PC-9 (cell line): Measurements from ENCODE around the gene CHRNE. TPM values are rescaled to one million over a fixed set of nuclear protein-coding genes. Genes with fewer than 3 reads are reported as not detected.
A peak's percentile ranks its signal among the peaks of the same experiment; 100 is the strongest.
"Not testable (repeated sequence)": the region's sequence is repeated elsewhere in the genome, so short reads cannot be mapped to it uniquely, and the experiment has no call there.

Experiments used
- BruUV-seq: library from RNA; stranded (reverse); fragments of 400-500 nt; replicated peaks from 2 replicates; lab custom pipeline; 2021; lab: Mats Ljungman, UMichigan
- CTCF ChIA-PET: fragments of 300-600 bp; sonication (Branson Sonifier 250); formaldehyde crosslinking; loops from one replicate; lab custom pipeline; 2022; ENCODE audit warnings: antibody characterized with exemption; lab: Charles Lee
- POLR2A ChIA-PET: fragments of 300-600 bp; sonication (Branson Sonifier 250); formaldehyde crosslinking; loops from one replicate; lab custom pipeline; 2022; ENCODE audit warnings: antibody characterized with exemption; ENCODE audit not compliant: unreplicated experiment; lab: Charles Lee
- DNase-seq, 2 experiments: peaks; one replicate each; pipeline versions ENCODE4 v3.0.0 to v3.0.0-alpha.2; 2015 to 2022; ENCODE audit warnings: mixed read lengths in 1 of 2
- H2AFZ ChIP-seq: fragments of 200-600 bp; sonication (generic); 2 replicates; pipeline ENCODE4 v1.8.1; 2017; ENCODE audit warnings: antibody characterized with exemption
- H3F3A ChIP-seq: fragments of 200-600 bp; sonication (generic); 2 replicates; pipeline ENCODE4 v1.8.1; 2017; ENCODE audit warnings: antibody characterized with exemption, mild to moderate bottlenecking, low read depth; ENCODE audit not compliant: insufficient read depth
- H3K27ac ChIP-seq: fragments of 200-600 bp; sonication (generic); 2 replicates; pipeline ENCODE4 v1.6.1; 2016; ENCODE audit warnings: mixed run types
- H3K27me3 ChIP-seq: fragments of 200-600 bp; sonication (generic); 2 replicates; pipeline ENCODE4 v1.6.1; 2016; ENCODE audit warnings: low read depth, mixed run types; ENCODE audit not compliant: insufficient read depth
- H3K36me3 ChIP-seq: fragments of 200-600 bp; sonication (generic); 2 replicates; pipeline ENCODE4 v1.6.1; 2016; ENCODE audit warnings: low read depth, mixed run types
- H3K4me1 ChIP-seq: fragments of 200-600 bp; sonication (generic); replicated peaks from 2 replicates; pipeline ENCODE4 v1.6.1; 2016; ENCODE audit warnings: mixed run types; ENCODE audit not compliant: insufficient read depth
- H3K4me2 ChIP-seq: fragments of 200-600 bp; sonication (generic); 2 replicates; pipeline ENCODE4 v1.6.1; 2017; ENCODE audit warnings: mixed run types
- H3K4me3 ChIP-seq: fragments of 200-600 bp; sonication (generic); 2 replicates; pipeline ENCODE4 v1.6.1; 2016; ENCODE audit warnings: mixed run types
- H3K79me2 ChIP-seq: fragments of 200-600 bp; sonication (generic); 2 replicates; pipeline ENCODE4 v1.6.1; 2017; ENCODE audit warnings: low read depth, mixed run types
- H3K9me2 ChIP-seq: fragments of 200-600 bp; sonication (generic); 2 replicates; pipeline ENCODE4 v1.8.1; 2017; ENCODE audit warnings: mild to moderate bottlenecking; ENCODE audit not compliant: insufficient read depth
- H3K9me3 ChIP-seq: fragments of 200-600 bp; sonication (generic); 2 replicates; pipeline ENCODE4 v1.8.1; 2016; ENCODE audit warnings: low read depth; ENCODE audit not compliant: insufficient read depth
- H4K20me1 ChIP-seq: fragments of 200-600 bp; sonication (generic); 2 replicates; pipeline ENCODE4 v1.8.1; 2017; ENCODE audit not compliant: insufficient read depth
- EZH2 ChIP-seq: fragments of 200-600 bp; sonication (generic); IDR thresholded peaks from 2 replicates; pipeline ENCODE4 v1.8.0; 2017; ENCODE audit warnings: antibody characterized with exemption, low read depth
- intact Hi-C: fragments of 100-400 bp; cut with micrococcal nuclease; formaldehyde crosslinking; loops from one replicate; pipeline ENCODE4 v1.10.0; 2022; ENCODE audit not compliant: unreplicated experiment
- total RNA-seq: library from RNA; stranded (reverse); gene quantifications from 2 replicates; pipeline ENCODE4 v1.2.3, GENCODE V29; 2021
- TF ChIP-seq, protein P1 (sequence below): fragments of 200-600 bp; sonication (generic); conservative IDR thresholded peaks from 2 replicates; pipeline ENCODE4 v1.6.1; 2017; ENCODE audit warnings: mixed run types, antibody characterized with exemption, mild to moderate bottlenecking, moderate library complexity

The CHRNE gene
- total RNA-seq, 1 experiment from 2014 or later: 0.24 TPM

DNA sequence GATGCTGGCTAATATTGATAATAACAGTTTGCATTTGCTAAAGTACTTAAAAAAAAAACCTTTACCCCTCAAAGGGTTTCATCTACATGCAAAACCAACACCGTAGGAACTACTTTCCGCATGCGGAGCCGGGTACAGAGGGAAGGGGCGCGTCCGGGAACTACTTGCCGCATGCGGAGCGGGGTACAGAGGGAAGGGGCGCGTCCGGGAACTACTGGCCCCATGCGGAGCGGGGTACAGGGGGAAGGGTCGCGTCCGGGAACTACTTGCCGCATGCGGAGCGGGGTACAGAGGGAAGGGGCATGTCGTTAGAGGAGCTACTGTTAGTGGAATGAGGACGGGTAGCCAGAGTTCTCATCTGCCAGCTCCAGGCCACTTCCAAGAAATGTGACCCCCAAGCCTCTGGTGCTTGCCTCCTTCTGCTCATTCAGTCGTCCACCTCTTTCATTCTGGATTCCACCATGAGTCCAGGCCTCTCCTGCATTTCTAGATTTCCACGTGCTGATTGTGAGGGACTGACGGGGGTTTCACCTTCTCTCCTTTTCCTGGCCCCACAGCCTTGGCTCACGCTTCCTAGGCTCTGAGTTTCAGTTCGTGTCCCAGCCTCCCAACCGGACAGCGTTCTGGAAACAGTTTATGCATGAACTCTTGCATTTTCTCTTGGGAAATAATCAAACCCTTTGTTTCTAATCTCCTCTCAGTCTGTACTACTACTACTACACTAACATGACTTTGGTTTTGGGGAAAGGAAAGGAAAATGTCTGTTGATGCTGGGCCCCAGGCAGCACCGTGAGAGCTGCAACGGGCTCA is 42.9 kb downstream of the CHRNE start:
- Histone ChIP-seq H3K4me2 (no peak overlapping the region), H2AFZ (no peak overlapping the region), H3K36me3 (0 out of 2 replicates have a peak, but pooled peaks cover 3% of the 10 kb centered on the region), H4K20me1 (peaks cover 16% of the 10 kb centered on the region), H3K4me3 (no peak overlapping the region), H3K27ac (no peak overlapping the region), H3K9me2 (no peaks in the 10 kb centered on the region), H3K79me2 (peaks cover 38% of the 10 kb centered on the region), H3K27me3 (no peaks in the 10 kb centered on the region), H3K4me1 (peaks cover 20% of the 10 kb centered on the region), H3K9me3 (no peaks in the 10 kb centered on the region), H3F3A (peaks cover 23% of the 10 kb centered on the region)
- DNase-seq: no peak
- ChIA-PET CTCF (no interaction called here), POLR2A (no interaction called here)
- BruUV-seq: no TSS peak
- intact Hi-C loops: loop anchor here (2.0 kb wide), 1 partner anchor 63 kb away; the partner anchor contains the start of gene PSMB6
- TF ChIP-seq, protein P1, sequence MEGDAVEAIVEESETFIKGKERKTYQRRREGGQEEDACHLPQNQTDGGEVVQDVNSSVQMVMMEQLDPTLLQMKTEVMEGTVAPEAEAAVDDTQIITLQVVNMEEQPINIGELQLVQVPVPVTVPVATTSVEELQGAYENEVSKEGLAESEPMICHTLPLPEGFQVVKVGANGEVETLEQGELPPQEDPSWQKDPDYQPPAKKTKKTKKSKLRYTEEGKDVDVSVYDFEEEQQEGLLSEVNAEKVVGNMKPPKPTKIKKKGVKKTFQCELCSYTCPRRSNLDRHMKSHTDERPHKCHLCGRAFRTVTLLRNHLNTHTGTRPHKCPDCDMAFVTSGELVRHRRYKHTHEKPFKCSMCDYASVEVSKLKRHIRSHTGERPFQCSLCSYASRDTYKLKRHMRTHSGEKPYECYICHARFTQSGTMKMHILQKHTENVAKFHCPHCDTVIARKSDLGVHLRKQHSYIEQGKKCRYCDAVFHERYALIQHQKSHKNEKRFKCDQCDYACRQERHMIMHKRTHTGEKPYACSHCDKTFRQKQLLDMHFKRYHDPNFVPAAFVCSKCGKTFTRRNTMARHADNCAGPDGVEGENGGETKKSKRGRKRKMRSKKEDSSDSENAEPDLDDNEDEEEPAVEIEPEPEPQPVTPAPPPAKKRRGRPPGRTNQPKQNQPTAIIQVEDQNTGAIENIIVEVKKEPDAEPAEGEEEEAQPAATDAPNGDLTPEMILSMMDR: no peak
- no peak for TF ChIP-seq EZH2

DNA sequence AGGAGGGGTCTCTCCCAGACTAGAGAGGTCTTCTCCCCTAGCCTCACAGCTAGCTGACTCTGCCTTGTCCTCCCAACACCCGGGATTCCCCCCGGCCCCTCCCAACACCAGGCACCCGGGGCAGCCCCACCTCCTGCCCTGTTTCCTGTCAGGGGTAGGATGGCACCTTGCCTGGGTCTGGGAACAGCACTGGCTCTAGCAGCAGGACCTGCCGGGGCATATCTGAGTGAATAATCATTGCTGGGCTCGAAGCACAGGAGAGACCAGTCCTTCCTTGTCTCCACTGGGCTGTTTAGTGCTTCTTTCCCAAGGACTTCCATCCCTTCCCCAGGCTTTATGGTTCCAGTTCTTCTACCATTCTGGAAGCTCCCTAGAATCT is 44.0 kb downstream of the CHRNE start:
- no TSS peak for BruUV-seq
- peak; percentile 59 to 84 for DNase-seq
- H3K36me3 ChIP-seq: 0 out of 2 replicates have a peak, but pooled peaks cover 3% of the 10 kb centered on the region
- intact Hi-C loops: loop anchor here (2.0 kb wide), 1 partner anchor 62 kb away; the partner anchor contains the start of gene PSMB6
- CTCF ChIA-PET: interaction anchor here (0.7 kb wide), 1 partner anchor 25 kb away, joined by 5 read pairs; no protein-coding TSS in a partner anchor
- H4K20me1 ChIP-seq: peaks cover 16% of the 10 kb centered on the region
- no peak overlapping the region for H3K4me3 ChIP-seq
- no peak overlapping the region for H2AFZ ChIP-seq
- H3F3A ChIP-seq: peaks cover 23% of the 10 kb centered on the region
- H3K4me1 ChIP-seq: peaks cover 20% of the 10 kb centered on the region
- peaks cover 45% of the 10 kb centered on the region for H3K79me2 ChIP-seq
- TF ChIP-seq EZH2: no peak
- TF ChIP-seq, protein P1: no peak
- no peaks in the 10 kb centered on the region for H3K27me3 ChIP-seq
- H3K9me3 ChIP-seq: no peaks in the 10 kb centered on the region
- peak overlapping the region; percentile 41 for H3K4me2 ChIP-seq
- POLR2A ChIA-PET: no interaction called here
- peak overlapping the region; percentile 37 for H3K27ac ChIP-seq
- no peaks in the 10 kb centered on the region for H3K9me2 ChIP-seq

DNA sequence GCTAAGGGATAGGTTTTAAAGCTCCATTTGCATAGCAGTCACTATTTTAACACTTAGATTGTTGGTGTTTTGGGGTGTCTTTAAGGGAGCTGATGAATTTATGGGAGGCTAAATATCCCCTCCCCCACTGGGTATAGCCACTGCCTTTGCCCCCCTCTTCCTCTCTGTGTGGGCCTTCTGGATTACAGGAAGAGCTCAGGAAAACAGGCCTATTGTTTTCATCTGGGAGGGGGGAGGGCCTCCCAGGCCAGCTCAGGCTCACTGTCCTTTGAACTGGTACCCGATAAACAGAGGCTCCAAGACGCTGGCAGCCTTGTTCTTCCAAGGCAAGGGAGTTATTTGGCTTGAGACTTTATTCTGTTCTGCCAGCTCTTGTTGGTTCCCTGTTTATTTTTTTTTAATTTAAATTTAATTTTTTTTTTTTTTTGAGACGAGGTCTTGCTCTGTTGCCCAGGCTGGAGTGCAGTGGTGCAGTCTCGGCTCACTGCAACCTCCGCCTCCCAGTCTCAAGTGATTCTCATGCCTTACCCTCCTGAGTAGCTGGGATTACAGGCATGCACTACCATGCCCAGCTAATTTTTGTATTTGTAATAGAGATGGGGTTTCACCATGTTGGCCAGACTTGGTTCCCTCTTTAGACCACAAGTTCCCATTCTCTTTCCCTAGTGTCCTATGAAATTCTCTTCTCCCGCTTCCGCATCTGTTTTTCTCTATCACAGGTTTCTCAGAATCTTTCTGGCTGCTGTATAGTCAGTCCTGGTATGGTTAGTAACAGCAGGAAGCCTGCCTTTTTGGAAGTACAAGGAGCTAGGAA is 44.6 kb downstream of the CHRNE start:
- H3K36me3 ChIP-seq: 0 out of 2 replicates have a peak, but pooled peaks cover 3% of the 10 kb centered on the region
- intact Hi-C loops: loop anchor here (2.0 kb wide), 1 partner anchor 61 kb away; the partner anchor contains the start of gene PSMB6
- no TSS peak for BruUV-seq
- no peaks in the 10 kb centered on the region for H3K27me3 ChIP-seq
- no peaks in the 10 kb centered on the region for H3K9me3 ChIP-seq
- H3K27ac ChIP-seq: peak overlapping the region; percentile 37
- TF ChIP-seq EZH2: no peak
- TF ChIP-seq, protein P1: no peak
- ChIA-PET CTCF (interaction anchor here (0.7 to 1.1 kb wide), 3 partner anchors 9 to 24 kb away, joined by 3 to 5 read pairs (median 4); no protein-coding TSS in a partner anchor), POLR2A (interaction anchor here (0.6 kb wide), 3 partner anchors 12 to 58 kb away, joined by 4 to 15 read pairs (median 5); no protein-coding TSS in a partner anchor)
- peaks cover 20% of the 10 kb centered on the region for H3K4me1 ChIP-seq
- DNase-seq: no peak
- H3K9me2 ChIP-seq: no peaks in the 10 kb centered on the region
- peaks cover 50% of the 10 kb centered on the region for H3K79me2 ChIP-seq
- peak overlapping the region; percentile 41; the same call in 1 of the 2 replicates for H3K4me2 ChIP-seq
- peaks cover 23% of the 10 kb centered on the region for H3F3A ChIP-seq
- H2AFZ ChIP-seq: no peak overlapping the region
- H3K4me3 ChIP-seq: no peak overlapping the region
- peaks cover 14% of the 10 kb centered on the region for H4K20me1 ChIP-seq

DNA sequence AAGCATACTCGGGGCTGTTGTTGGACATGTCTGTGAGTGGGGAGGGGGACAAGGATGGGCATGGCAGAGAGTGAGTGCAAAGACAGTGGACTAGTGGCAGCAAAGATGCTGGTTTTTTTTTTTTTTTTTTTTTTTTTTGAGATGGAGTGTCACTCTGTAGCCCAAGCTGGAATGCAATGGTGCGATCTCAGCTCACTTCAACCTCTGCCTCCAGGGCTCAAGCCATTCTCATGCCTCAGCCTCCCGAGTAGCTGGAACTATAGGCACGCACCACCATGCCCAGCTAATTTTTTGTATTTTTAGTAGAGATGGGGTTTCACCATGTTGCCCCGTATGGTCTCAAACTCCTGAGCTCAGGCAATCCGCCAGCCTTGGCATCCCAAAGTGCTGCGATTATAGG is 45.6 kb downstream of the CHRNE start:
- CTCF ChIA-PET: interaction anchor here (0.6 to 1.1 kb wide), 3 partner anchors 8 to 18 kb away, joined by 3 to 21 read pairs (median 4); no protein-coding TSS in a partner anchor
- peaks cover 47% of the 10 kb centered on the region for H3K79me2 ChIP-seq

More for the DNA sequence above, 45.6 kb downstream of the CHRNE start:
- H3K27ac ChIP-seq, H2AFZ ChIP-seq, BruUV-seq, intact Hi-C loops, POLR2A ChIA-PET, H3K9me3 ChIP-seq, H3K27me3 ChIP-seq, H3K36me3 ChIP-seq, H3K9me2 ChIP-seq, DNase-seq, H3K4me2 ChIP-seq, H4K20me1 ChIP-seq, H3K4me3 ChIP-seq: not testable (repeated sequence)
- H3K4me1 ChIP-seq: peaks cover 21% of the 10 kb centered on the region
- peaks cover 24% of the 10 kb centered on the region for H3F3A ChIP-seq
